Mesendoderm (in vitro differentiated cells): ENCODE results near the gene RNF207.
A peak's percentile ranks its signal among the peaks of the same experiment; 100 is the strongest.

Experiments
- DNase-seq: peaks from one replicate; pipeline ENCODE4 v3.0.0; 2013
- H2AK5ac ChIP-seq: 2 replicates; pipeline ENCODE4 v1.6.1; 2013; ENCODE audit warnings: low read length, inconsistent platforms
- H2BK120ac ChIP-seq: 2 replicates; pipeline ENCODE4 v1.6.1; 2013; ENCODE audit warnings: low read depth, mild to moderate bottlenecking, low read length, moderate library complexity, mixed read lengths
- H2BK15ac ChIP-seq: replicated peaks from 2 replicates; pipeline ENCODE4 v1.6.1; 2013; ENCODE audit warnings: low read depth, mild to moderate bottlenecking, moderate library complexity
- H2BK5ac ChIP-seq: 2 replicates; pipeline ENCODE4 v1.6.1; 2013; ENCODE audit warnings: low read length, inconsistent platforms
- H3K18ac ChIP-seq: 2 replicates; pipeline ENCODE4 v1.6.1; 2013; ENCODE audit warnings: mild to moderate bottlenecking, low read length, mixed read lengths
- H3K23ac ChIP-seq: one replicate; pipeline ENCODE4 v1.6.1; 2013; ENCODE audit warnings: low read length
- H3K27ac ChIP-seq: 2 replicates; pipeline ENCODE4 v1.5.1; 2013; ENCODE audit warnings: low read depth, mild to moderate bottlenecking, inconsistent platforms, low read length, moderate library complexity
- H3K27me3 ChIP-seq: 2 replicates; pipeline ENCODE4 v1.6.1; 2013; ENCODE audit warnings: low read length, control low read depth, mild to moderate bottlenecking, inconsistent platforms; ENCODE audit not compliant: insufficient read depth, poor library complexity
- H3K36me3 ChIP-seq: 2 replicates; pipeline ENCODE4 v1.6.1; 2013; ENCODE audit warnings: low read length, inconsistent platforms; ENCODE audit not compliant: control insufficient read depth, insufficient read depth
- H3K4ac ChIP-seq: one replicate; pipeline ENCODE4 v1.6.1; 2013; ENCODE audit warnings: low read depth, mild to moderate bottlenecking, low read length, moderate library complexity
- H3K4me1 ChIP-seq: 2 replicates; pipeline ENCODE4 v1.6.1; 2013; ENCODE audit warnings: low read depth, low read length, inconsistent platforms; ENCODE audit not compliant: control insufficient read depth
- H3K4me2 ChIP-seq: 2 replicates; pipeline ENCODE4 v1.6.1; 2013; ENCODE audit warnings: low read length
- H3K4me3 ChIP-seq: 2 replicates; pipeline ENCODE4 v1.5.1; 2013; ENCODE audit warnings: mild to moderate bottlenecking, low read length
- H3K56ac ChIP-seq: one replicate; pipeline ENCODE4 v1.6.1; 2013; ENCODE audit warnings: low read length
- H3K79me1 ChIP-seq: 2 replicates; pipeline ENCODE4 v1.6.1; 2013; ENCODE audit warnings: low read length, inconsistent platforms
- H3K79me2 ChIP-seq: 2 replicates; pipeline ENCODE4 v1.6.1; 2013; ENCODE audit warnings: mild to moderate bottlenecking, low read length; ENCODE audit not compliant: control insufficient read depth, insufficient read depth
- H3K9ac ChIP-seq: 2 replicates; pipeline ENCODE4 v1.6.1; 2013; ENCODE audit warnings: low read length, inconsistent platforms
- H4K5ac ChIP-seq: one replicate; pipeline ENCODE4 v1.6.1; 2013; ENCODE audit warnings: low read length
- H4K8ac ChIP-seq: one replicate; pipeline ENCODE4 v1.6.1; 2013; ENCODE audit warnings: low read depth, mild to moderate bottlenecking, control low read depth, low read length, moderate library complexity
- WGBS: extraction: QIAGEN DNeasy Blood & Tissue Kit; methylation state at CpG from one replicate; pipeline ENCODE4 v1.1.7; 2013; ENCODE audit warnings: low lambda C conversion rate, missing lambda C conversion rate; ENCODE audit not compliant: insufficient coverage; ENCODE audit errors: extremely low coverage; 5-methylcytosine and 5-hydroxymethylcytosine counted together

The RNF207 gene

GRCh38 chr1:6199298-6200187, 6.4 kb upstream of the RNF207 start, which contains the start of gene RPL22:
RPL22 (minus strand) TSS chr1:6199595; CDS start chr1:6199573, 22 bp downstream.
- Histone ChIP-seq H3K79me2 (peaks cover 38% of the 10 kb centered on the region), H3K23ac (peak within 1 kb of the TSS; percentile 100)

GRCh38 chr1:6200188-6200809, 5.6 kb upstream of the RNF207 start:
- Histone ChIP-seq H2AK5ac (peak overlapping the region; percentile 90), H3K4ac (peak overlapping the region; percentile 82), H3K4me3 (no peak overlapping the region), H3K9ac (peak overlapping the region; percentile 75), H3K79me1 (peaks cover 8% of the 10 kb centered on the region), H3K56ac (peak overlapping the region; percentile 90), H3K27ac (no peak overlapping the region), H3K23ac (no peak overlapping the region), H4K5ac (peak overlapping the region; percentile 100), H3K4me2 (peak overlapping the region; percentile 45), H2BK5ac (peak overlapping the region; percentile 64), H3K79me2 (peaks cover 37% of the 10 kb centered on the region), H3K27me3 (no peaks in the 10 kb centered on the region), H3K18ac (peak overlapping the region; percentile 55), H3K4me1 (peaks cover 8% of the 10 kb centered on the region), H2BK120ac (no peak overlapping the region), H3K36me3 (peaks cover 5% of the 10 kb centered on the region), H2BK15ac (no peak overlapping the region), H4K8ac (peak overlapping the region; percentile 69)
- WGBS, result no CpG with 5 or more reads among the region's 10 CpGs
- DNase-seq, result peak; percentile 16

More at GRCh38 chr1:6199298-6200187, 6.4 kb upstream of the RNF207 start, which contains the start of gene RPL22:
- peak within 1 kb of the TSS; percentile 95 for H2BK5ac ChIP-seq
- no CpG with 5 or more reads among the region's 53 CpGs for WGBS
- peak within 1 kb of the TSS; percentile 94 for H3K9ac ChIP-seq
- H2BK15ac ChIP-seq, result no peak within 1 kb of the TSS
- DNase-seq, result peak; percentile 100
- H4K8ac ChIP-seq, result peak within 1 kb of the TSS; percentile 88
- peak within 1 kb of the TSS; percentile 100 for H3K4ac ChIP-seq
- H3K79me1 ChIP-seq, result peaks cover 8% of the 10 kb centered on the region
- peak within 1 kb of the TSS; percentile 35 for H3K27ac ChIP-seq
- no peaks in the 10 kb centered on the region for H3K27me3 ChIP-seq
- H3K18ac ChIP-seq, result peak within 1 kb of the TSS; percentile 81
- H3K36me3 ChIP-seq, result peaks cover 5% of the 10 kb centered on the region
- peak within 1 kb of the TSS; percentile 100 for H4K5ac ChIP-seq
- H3K4me1 ChIP-seq, result peaks cover 8% of the 10 kb centered on the region
- H3K4me3 ChIP-seq, result peak within 1 kb of the TSS; percentile 95
- peak within 1 kb of the TSS; percentile 100 for H3K56ac ChIP-seq
- H3K4me2 ChIP-seq, result peak within 1 kb of the TSS; percentile 96
- H2AK5ac ChIP-seq, result peak within 1 kb of the TSS; percentile 90
- H2BK120ac ChIP-seq, result peak within 1 kb of the TSS; percentile 69

- Histone ChIP-seq H2AK5ac (no peak overlapping the region), H4K8ac (no peak overlapping the region), H3K9ac (no peak overlapping the region), H3K23ac (no peak overlapping the region), H2BK5ac (no peak overlapping the region), H3K4me2 (no peak overlapping the region), H3K27ac (no peak overlapping the region), H3K4me3 (no peak overlapping the region), H3K36me3 (peaks cover 3% of the 10 kb centered on the region), H3K79me2 (peaks cover 21% of the 10 kb centered on the region), H3K56ac (no peak overlapping the region), H3K79me1 (peaks cover 4% of the 10 kb centered on the region), H2BK15ac (no peak overlapping the region), H4K5ac (no peak overlapping the region), H3K18ac (no peak overlapping the region), H3K27me3 (peaks cover 11% of the 10 kb centered on the region), H3K4me1 (peaks cover 8% of the 10 kb centered on the region), H3K4ac (no peak overlapping the region), H2BK120ac (no peak overlapping the region)
- no peak for DNase-seq
- no CpG with 5 or more reads among the region's 7 CpGs for WGBS
Observed at GRCh38 chr1:6202256-6202655, 3.7 kb upstream of the RNF207 start.

GRCh38 chr1:6206520-6206855, 569 bp downstream of the RNF207 start:
- peak overlapping the region; percentile 25 for H3K4me2 ChIP-seq
- H4K8ac ChIP-seq, result no peak overlapping the region
- H3K56ac ChIP-seq, result no peak overlapping the region
- H2BK120ac ChIP-seq, result no peak overlapping the region
- peak overlapping the region; percentile 42 for H3K9ac ChIP-seq
- no CpG with 5 or more reads among the region's 25 CpGs for WGBS
- H2BK5ac ChIP-seq, result no peak overlapping the region
- H3K23ac ChIP-seq, result no peak overlapping the region
- no peaks in the 10 kb centered on the region for H3K4me1 ChIP-seq
- no peaks in the 10 kb centered on the region for H3K79me1 ChIP-seq
- H3K18ac ChIP-seq, result no peak overlapping the region
- H4K5ac ChIP-seq, result no peak overlapping the region
- H3K27me3 ChIP-seq, result peaks cover 17% of the 10 kb centered on the region
- no peak overlapping the region for H2BK15ac ChIP-seq
- no peak overlapping the region for H2AK5ac ChIP-seq
- H3K79me2 ChIP-seq, result no peaks in the 10 kb centered on the region
- no peak overlapping the region for H3K4me3 ChIP-seq
- no peak for DNase-seq
- H3K27ac ChIP-seq, result no peak overlapping the region
- no peak overlapping the region for H3K4ac ChIP-seq
- H3K36me3 ChIP-seq, result no peaks in the 10 kb centered on the region

GRCh38 chr1:6207075-6207885, 1.4 kb downstream of the RNF207 start:
- Histone ChIP-seq H3K27me3 (peaks cover 17% of the 10 kb centered on the region), H3K56ac (no peak overlapping the region), H3K36me3 (no peaks in the 10 kb centered on the region), H3K4ac (no peak overlapping the region), H4K5ac (no peak overlapping the region), H2BK120ac (no peak overlapping the region), H3K79me2 (no peaks in the 10 kb centered on the region), H3K79me1 (no peaks in the 10 kb centered on the region), H2AK5ac (no peak overlapping the region), H2BK15ac (no peak overlapping the region), H3K18ac (no peak overlapping the region), H3K4me1 (no peaks in the 10 kb centered on the region), H3K23ac (no peak overlapping the region), H2BK5ac (no peak overlapping the region), H3K27ac (no peak overlapping the region), H3K4me3 (no peak overlapping the region), H4K8ac (no peak overlapping the region), H3K4me2 (no peak overlapping the region), H3K9ac (no peak overlapping the region)
- no CpG with 5 or more reads among the region's 19 CpGs for WGBS
- no peak for DNase-seq
